GM12878 (cell line): ENCODE results near the gene SLC3A2. TPM values are rescaled to one million over a fixed set of nuclear protein-coding genes. Genes with fewer than 3 reads are reported as not detected.

ENCODE experiments used
- ATAC-seq: fragments of 200-7000 bp; cut with Tn5 transposase; 3 replicates; pipeline ENCODE4 v1.9.1; 2020; ENCODE audit warnings: mild to moderate bottlenecking, moderate library complexity
- Bru-seq: library from RNA; stranded (reverse); fragments of 400-500 nt; gene quantifications from one replicate; lab custom pipeline; 2021; lab: Mats Ljungman, UMichigan
- BruChase-seq, 2 experiments: library from RNA; stranded (reverse); fragments of 400-500 nt; gene quantifications; one replicate each; lab custom pipeline; 2021; lab: Mats Ljungman, UMichigan
- BruUV-seq: library from RNA; stranded (reverse); fragments of 400-500 nt; replicated peaks from 2 replicates; lab custom pipeline; 2021; lab: Mats Ljungman, UMichigan
- CTCF ChIA-PET: fragments of 300-600 bp; sonication (Branson Sonifier 250); formaldehyde crosslinking; extraction: SDS; loops from one replicate; lab custom pipeline; 2021; ENCODE audit warnings: inconsistent platforms; lab: Yijun Ruan, JAX
- POLR2A ChIA-PET: fragments of 350-600 bp; formaldehyde crosslinking; extraction: SDS; loops from one replicate; lab custom pipeline; 2021; ENCODE audit warnings: inconsistent platforms; lab: Charles Lee
- RAD21 ChIA-PET: fragments of 300-600 bp; sonication (Branson Sonifier 250); formaldehyde crosslinking; loops from one replicate; lab custom pipeline; 2023; ENCODE audit warnings: antibody characterized with exemption; ENCODE audit not compliant: unreplicated experiment; lab: Charles Lee
- SMC1A ChIA-PET: fragments of 300-600 bp; sonication (Branson Sonifier 250); formaldehyde crosslinking; loops from one replicate; lab custom pipeline; 2023; ENCODE audit not compliant: unreplicated experiment, uncharacterized antibody; lab: Charles Lee
- DNase-seq: peaks from one replicate; pipeline ENCODE4 v3.0.0-alpha.2; 2011; ENCODE audit warnings: low read depth, low spot score
- FAIRE-seq: peaks from 3 replicates; lab custom pipeline; 2011; peaks lifted over from hg19 to GRCh38; lab: Jason Lieb, UNC
- H2AFZ ChIP-seq: 2 replicates; pipeline ENCODE4 v1.6.0; 2011; ENCODE audit warnings: low read depth, low read length, control low read depth; ENCODE audit not compliant: control insufficient read depth
- H3K27ac ChIP-seq: 2 replicates; pipeline ENCODE4 v1.5.1; 2011; ENCODE audit warnings: control low read depth; ENCODE audit not compliant: control insufficient read depth, insufficient read depth
- H3K27me3 ChIP-seq, 2 experiments: replicated peaks in 1 of 2; 2 replicates each; pipeline versions ENCODE4 v1.6.0 to v1.6.1; 2011; ENCODE audit warnings: low read length in 1 of 2; ENCODE audit not compliant: control insufficient read depth in 2 of 2, insufficient read depth in 2 of 2
- H3K36me3 ChIP-seq, 2 experiments: 2 replicates each; pipeline ENCODE4 v1.5.1; 2011; ENCODE audit warnings: low read length in 1 of 2; ENCODE audit not compliant: control insufficient read depth in 2 of 2, insufficient read depth in 2 of 2
- H3K4me1 ChIP-seq: 2 replicates; pipeline ENCODE4 v1.6.1; 2011; ENCODE audit warnings: mild to moderate bottlenecking, low read length, moderate library complexity, mixed read lengths; ENCODE audit not compliant: control insufficient read depth, insufficient read depth
- H3K4me2 ChIP-seq: 2 replicates; pipeline ENCODE4 v1.6.0; 2011; ENCODE audit warnings: control low read depth; ENCODE audit not compliant: control insufficient read depth, insufficient read depth
- H3K4me3 ChIP-seq: fragments of 200-600 bp; sonication (generic); 2 replicates; pipeline ENCODE4 v1.5.1; 2016
- H3K79me2 ChIP-seq: 2 replicates; pipeline ENCODE4 v1.6.0; 2011; ENCODE audit warnings: low read length; ENCODE audit not compliant: control insufficient read depth, insufficient read depth
- H3K9ac ChIP-seq: 2 replicates; pipeline ENCODE4 v1.8.0; 2011; ENCODE audit warnings: low read length, control low read depth, mixed read lengths; ENCODE audit not compliant: control insufficient read depth, insufficient read depth
- H3K9me3 ChIP-seq: replicated peaks from 3 replicates; pipeline ENCODE4 v1.5.1; 2011; ENCODE audit warnings: mild to moderate bottlenecking, low read length; ENCODE audit not compliant: control insufficient read depth, insufficient read depth
- H4K20me1 ChIP-seq: 2 replicates; pipeline ENCODE4 v1.6.0; 2011; ENCODE audit not compliant: control insufficient read depth, insufficient read depth
- ETV6 ChIP-seq, 2 experiments: fragments of 450-650 bp in 1 of 2; IDR thresholded peaks in 1 of 2; conservative IDR thresholded peaks in 1 of 2; 2 replicates each; pipeline ENCODE4 v1.6.1; 2014; ENCODE audit warnings: antibody characterized with exemption in 1 of 2, borderline replicate concordance in 1 of 2, low read depth in 1 of 2, mild to moderate bottlenecking in 1 of 2, moderate library complexity in 1 of 2
- IKZF2 ChIP-seq, 2 experiments: fragments of 450-650 bp; IDR thresholded peaks; 2 replicates each; pipeline ENCODE4 v1.6.1; 2017; ENCODE audit warnings: mild to moderate bottlenecking in 2 of 2, moderate library complexity in 2 of 2
- JUND ChIP-seq: IDR thresholded peaks from 2 replicates; pipeline ENCODE4 v1.6.1; 2012; ENCODE audit warnings: low read depth, mild to moderate bottlenecking, low read length, improper control_type of control experiment, moderate library complexity
- PAX5 ChIP-seq: IDR thresholded peaks from 2 replicates; pipeline ENCODE4 v1.6.1; 2011; ENCODE audit warnings: low read depth, low read length, borderline replicate concordance
- RBBP5 ChIP-seq: fragments of 200-600 bp; sonication (generic); conservative IDR thresholded peaks from 2 replicates; pipeline ENCODE4 v1.6.1; 2016
- RCOR1 ChIP-seq: conservative IDR thresholded peaks from 2 replicates; pipeline ENCODE4 v1.6.1; 2012; ENCODE audit warnings: low read depth, low read length, improper control_type of control experiment
- STAT3 ChIP-seq: IDR thresholded peaks from 2 replicates; pipeline ENCODE4 v1.6.1; 2011; ENCODE audit warnings: low read depth, low read length, improper control_type of control experiment
- WGBS: methylation state at CpG from one replicate; pipeline ENCODE4 v1.1.6; 2016; ENCODE audit warnings: low lambda C conversion rate; ENCODE audit not compliant: insufficient replicate concordance, insufficient coverage; ENCODE audit errors: missing lambda C conversion rate; 5-methylcytosine and 5-hydroxymethylcytosine counted together
- in situ Hi-C: fragments of 300-500 bp; cut with MboI; formaldehyde crosslinking; loops from 9 replicates; pipeline ENCODE4 v1.14.3; 2018; ENCODE audit warnings: mixed read lengths
- intact Hi-C: fragments of 100-400 bp; cut with micrococcal nuclease; formaldehyde crosslinking; loops from one replicate; pipeline ENCODE4 v1.14.2; 2022; ENCODE audit not compliant: unreplicated experiment
- long read RNA-seq, 2 experiments: library from polyadenylated mRNA; unstranded; transcript quantifications; one replicate each; pipeline ENCODE4 v2.0.0, GENCODE V29; 2019 to 2020
- polyA minus RNA-seq, 3 experiments: library from RNA; depleted of rRNA, polyadenylated mRNA; stranded (reverse); fragments of >200 nt; gene quantifications; 2 replicates each; pipeline ENCODE4 v1.2.3, GENCODE V29; 2011
- polyA plus RNA-seq, 11 experiments: library from polyadenylated mRNA; depleted of rRNA in 4 of 11; unstranded in 6 of 11; stranded (reverse) in 5 of 11; fragments of >200 nt; fragmentation: Nextera tagmentation in 4 of 11; fragmentation: Illumina TruSeq in 1 of 11; extraction: Ambion mirVana in 4 of 11; extraction: Trizol in 1 of 11; gene quantifications; 1 replicate in 1 of 11; 2 replicates in 10 of 11; pipeline versions ENCODE4 v1.2.1 to v1.2.3, GENCODE V29; 2011 to 2016; ENCODE audit warnings: inconsistent platforms in 2 of 11, missing spikeins in 2 of 11, low read depth in 1 of 11
- total RNA-seq, 4 experiments: library from RNA; depleted of rRNA in 3 of 4; stranded (reverse); fragments of >200 nt in 3 of 4; fragmentation: Illumina TruSeq in 1 of 4; extraction: Trizol in 1 of 4; gene quantifications; 2 replicates each; pipeline versions ENCODE4 v1.2.1 to v1.2.3, GENCODE V29; 2013 to 2021
- TF ChIP-seq, protein P1 (sequence below): IDR thresholded peaks from 2 replicates; pipeline ENCODE4 v1.6.1; 2011; ENCODE audit warnings: borderline replicate concordance, low read depth, mild to moderate bottlenecking, moderate library complexity, low read length; ENCODE audit not compliant: insufficient read depth, poor library complexity, severe bottlenecking
- TF ChIP-seq, protein P2 (sequence below): fragments of 450-650 bp; formaldehyde crosslinking; IDR thresholded peaks from 2 replicates; pipeline ENCODE4 v1.4.0; 2020; ENCODE audit warnings: mild to moderate bottlenecking, moderate library complexity

SLC3A2 gene
- total RNA-seq (2013; cell fraction: nucleolus; rRNA removed), result 136 and 176 TPM in 2 replicates
- total RNA-seq (2014; rRNA removed), result 143 and 147 TPM in 2 replicates
- 72.2 and 79.6 TPM in 2 replicates for total RNA-seq (2014; rRNA removed; fragmentation: Illumina TruSeq; extraction: Trizol)
- 113 and 114 TPM in 2 replicates for total RNA-seq (2021)
- 90.7 TPM for polyA plus RNA-seq (2011; ENCODE audit: low read depth)
- polyA plus RNA-seq (2011; rRNA removed), result 127 and 134 TPM in 2 replicates
- 156 and 165 TPM in 2 replicates for polyA plus RNA-seq (2011; cell fraction: cytosol; rRNA removed)
- polyA plus RNA-seq (2011; cell fraction: nucleus; rRNA removed), result 299 and 395 TPM in 2 replicates
- 117 and 182 TPM in 2 replicates for polyA plus RNA-seq (2012)
- 79.7 and 80.9 TPM in 2 replicates for polyA plus RNA-seq (2014; fragmentation: Illumina TruSeq; extraction: Trizol)
- 10 to 100 TPM in 1 of 2 experiments, 1 to 10 TPM in 1; 6.9 to 17.0 TPM for polyA plus RNA-seq (2014; fragmentation: Nextera tagmentation; extraction: Ambion mirVana)
- polyA plus RNA-seq (2014; rRNA removed), result 98.0 and 105 TPM in 2 replicates
- polyA plus RNA-seq (2016; fragmentation: Nextera tagmentation; extraction: Ambion mirVana), result 100 to 1,000 TPM; 148 to 158 TPM
- 78.4 and 115 TPM in 2 replicates for polyA minus RNA-seq (2011; rRNA and poly(A)+ RNA removed)
- polyA minus RNA-seq (2011; cell fraction: cytosol; rRNA and poly(A)+ RNA removed), result 83.3 and 96.2 TPM in 2 replicates
- polyA minus RNA-seq (2011; cell fraction: nucleus; rRNA and poly(A)+ RNA removed), result 89.7 and 103 TPM in 2 replicates
- percentile 86 among the genes with signal in this experiment for Bru-seq, nascent RNA
- BruChase-seq, experiment 1, labeled RNA remaining after a 6-hour chase, result percentile 76 among the genes with signal in this experiment
- BruChase-seq, experiment 2, labeled RNA remaining after a 2-hour chase, result percentile 84 among the genes with signal in this experiment
- long read RNA-seq, experiment 1, transcript SLC3A2-202 (10 exons, 1,993 nt), result minor isoform, 6 of 158 reads
- long read RNA-seq, experiment 1, transcript SLC3A2-201 (9 exons, 1,904 nt), result major isoform, 95 of 158 reads
- long read RNA-seq, experiment 1, transcript SLC3A2-204 (12 exons, 2,222 nt), result minor isoform, 7 of 158 reads
- long read RNA-seq, experiment 1, transcript SLC3A2-206 (11 exons, 2,084 nt), result minor isoform, 26 of 158 reads
- long read RNA-seq, experiment 1, partial matches to known transcripts, result 1 of 158 reads
- long read RNA-seq, experiment 1, other reads (novel, unspliced or antisense), result 18 of 158 reads
- long read RNA-seq, experiment 2, transcript SLC3A2-204 (12 exons, 2,222 nt), result minor isoform, 14 of 203 reads
- long read RNA-seq, experiment 2, transcript SLC3A2-201 (9 exons, 1,904 nt), result major isoform, 110 of 203 reads
- long read RNA-seq, experiment 2, transcript SLC3A2-208 (8 exons, 1,486 nt), result minor isoform, 11 of 203 reads
- long read RNA-seq, experiment 2, transcript SLC3A2-206 (11 exons, 2,084 nt), result minor isoform, 29 of 203 reads
- long read RNA-seq, experiment 2, partial matches to known transcripts, result 6 of 203 reads
- long read RNA-seq, experiment 2, other reads (novel, unspliced or antisense), result 25 of 203 reads

DNA sequence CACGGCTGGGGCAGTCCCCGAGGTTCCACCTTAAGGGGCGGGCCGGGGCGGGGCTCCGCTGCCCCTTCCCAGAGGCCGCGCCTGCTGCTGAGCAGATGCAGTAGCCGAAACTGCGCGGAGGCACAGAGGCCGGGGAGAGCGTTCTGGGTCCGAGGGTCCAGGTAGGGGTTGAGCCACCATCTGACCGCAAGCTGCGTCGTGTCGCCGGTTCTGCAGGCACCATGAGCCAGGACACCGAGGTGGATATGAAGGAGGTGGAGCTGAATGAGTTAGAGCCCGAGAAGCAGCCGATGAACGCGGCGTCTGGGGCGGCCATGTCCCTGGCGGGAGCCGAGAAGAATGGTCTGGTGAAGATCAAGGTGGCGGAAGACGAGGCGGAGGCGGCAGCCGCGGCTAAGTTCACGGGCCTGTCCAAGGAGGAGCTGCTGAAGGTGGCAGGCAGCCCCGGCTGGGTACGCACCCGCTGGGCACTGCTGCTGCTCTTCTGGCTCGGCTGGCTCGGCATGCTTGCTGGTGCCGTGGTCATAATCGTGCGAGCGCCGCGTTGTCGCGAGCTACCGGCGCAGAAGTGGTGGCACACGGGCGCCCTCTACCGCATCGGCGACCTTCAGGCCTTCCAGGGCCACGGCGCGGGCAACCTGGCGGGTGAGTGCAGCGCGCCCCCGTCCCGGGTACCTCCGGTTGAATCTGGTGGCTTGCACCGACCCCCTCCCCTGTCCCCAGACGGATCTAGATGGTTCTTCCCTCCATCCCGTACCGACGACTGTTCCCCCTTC, at the start of gene SLC3A2:
Gene SLC3A2 (plus strand): TSS at position 94 of the 776 bp plus-strand sequence. CDS start 128 bp downstream, at position 222.
- Histone ChIP-seq H3K4me1 (peaks cover 15% of the 10 kb centered on the region), H3K4me2 (peak within 1 kb of the TSS; percentile 98), H3K4me3 (peak within 1 kb of the TSS; percentile 91), H3K9me3 (no peaks in the 10 kb centered on the region), H3K9ac (peak within 1 kb of the TSS; percentile 96), H3K27ac (peak within 1 kb of the TSS; percentile 95), H3K27me3 (no peaks in the 10 kb centered on the region), H2AFZ (peak within 1 kb of the TSS; percentile 78), H3K79me2 (peaks cover 49% of the 10 kb centered on the region), H3K36me3 (peaks cover 20 to 25% of the 10 kb centered on the region in 2 experiments), H4K20me1 (no peaks in the 10 kb centered on the region)
- ChIA-PET SMC1A (interaction anchor here (1.0 to 2.0 kb wide), 8 partner anchors 19 to 200 kb away, joined by 3 to 9 read pairs (median 4); partner anchors contain the start of genes HNRNPUL2, TMEM179B and TTC9C), POLR2A (interaction anchor here (0.6 to 4.4 kb wide), 12 partner anchors 20 to 209 kb away, joined by 3 to 41 read pairs (median 6); partner anchors contain the start of genes HNRNPUL2, LBHD1, TMEM179B and UQCC3), CTCF (interaction anchor here (0.5 to 5.7 kb wide), 16 partner anchors 11 to 289 kb away, joined by 3 to 38 read pairs (median 3); partner anchors contain the start of genes TMEM179B, TMEM223 and TUT1), RAD21 (interaction anchor here (0.7 to 2.8 kb wide), 15 partner anchors 15 to 289 kb away, joined by 3 to 18 read pairs (median 3); partner anchors contain the start of genes C11orf98, CSKMT, STX5 and TMEM179B)
- peak; percentile 81 for FAIRE-seq
- 1% methylated on average over 62 of the region's 69 CpGs for WGBS
- BruUV-seq, result TSS peak; percentile 95
- in situ Hi-C loops (no loop called here), intact Hi-C loops (loop anchor here (2.0 to 5.0 kb wide), 2 partner anchors 40 to 94 kb away; partner anchors contain the start of gene TMEM179B)
- peak; percentile 47 for DNase-seq
- ATAC-seq, result peak; percentile 92
- TF ChIP-seq JUND (no peak), STAT3 (no peak), PAX5 (no peak), RCOR1 (0 out of 2 replicates have a peak, but pooled peaks have one; percentile 18), RBBP5 (no peak), ETV6 (conservative IDR thresholded peaks at IDR 0.05 in 1 of 2, IDR thresholded peaks at IDR 0.05 in 1 of 2; ENCODE audit: borderline replicate concordance in 1 of 2, low read depth in 1 of 2) (no peak), IKZF2 (IDR thresholded peaks at IDR 0.05) (0 out of 4 replicates have a peak, but pooled peaks of 1 of the 2 experiments have one; percentile 12)
- TF ChIP-seq, protein P1, sequence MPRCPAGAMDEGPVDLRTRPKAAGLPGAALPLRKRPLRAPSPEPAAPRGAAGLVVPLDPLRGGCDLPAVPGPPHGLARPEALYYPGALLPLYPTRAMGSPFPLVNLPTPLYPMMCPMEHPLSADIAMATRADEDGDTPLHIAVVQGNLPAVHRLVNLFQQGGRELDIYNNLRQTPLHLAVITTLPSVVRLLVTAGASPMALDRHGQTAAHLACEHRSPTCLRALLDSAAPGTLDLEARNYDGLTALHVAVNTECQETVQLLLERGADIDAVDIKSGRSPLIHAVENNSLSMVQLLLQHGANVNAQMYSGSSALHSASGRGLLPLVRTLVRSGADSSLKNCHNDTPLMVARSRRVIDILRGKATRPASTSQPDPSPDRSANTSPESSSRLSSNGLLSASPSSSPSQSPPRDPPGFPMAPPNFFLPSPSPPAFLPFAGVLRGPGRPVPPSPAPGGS, result peak; percentile 65
- TF ChIP-seq, protein P2, sequence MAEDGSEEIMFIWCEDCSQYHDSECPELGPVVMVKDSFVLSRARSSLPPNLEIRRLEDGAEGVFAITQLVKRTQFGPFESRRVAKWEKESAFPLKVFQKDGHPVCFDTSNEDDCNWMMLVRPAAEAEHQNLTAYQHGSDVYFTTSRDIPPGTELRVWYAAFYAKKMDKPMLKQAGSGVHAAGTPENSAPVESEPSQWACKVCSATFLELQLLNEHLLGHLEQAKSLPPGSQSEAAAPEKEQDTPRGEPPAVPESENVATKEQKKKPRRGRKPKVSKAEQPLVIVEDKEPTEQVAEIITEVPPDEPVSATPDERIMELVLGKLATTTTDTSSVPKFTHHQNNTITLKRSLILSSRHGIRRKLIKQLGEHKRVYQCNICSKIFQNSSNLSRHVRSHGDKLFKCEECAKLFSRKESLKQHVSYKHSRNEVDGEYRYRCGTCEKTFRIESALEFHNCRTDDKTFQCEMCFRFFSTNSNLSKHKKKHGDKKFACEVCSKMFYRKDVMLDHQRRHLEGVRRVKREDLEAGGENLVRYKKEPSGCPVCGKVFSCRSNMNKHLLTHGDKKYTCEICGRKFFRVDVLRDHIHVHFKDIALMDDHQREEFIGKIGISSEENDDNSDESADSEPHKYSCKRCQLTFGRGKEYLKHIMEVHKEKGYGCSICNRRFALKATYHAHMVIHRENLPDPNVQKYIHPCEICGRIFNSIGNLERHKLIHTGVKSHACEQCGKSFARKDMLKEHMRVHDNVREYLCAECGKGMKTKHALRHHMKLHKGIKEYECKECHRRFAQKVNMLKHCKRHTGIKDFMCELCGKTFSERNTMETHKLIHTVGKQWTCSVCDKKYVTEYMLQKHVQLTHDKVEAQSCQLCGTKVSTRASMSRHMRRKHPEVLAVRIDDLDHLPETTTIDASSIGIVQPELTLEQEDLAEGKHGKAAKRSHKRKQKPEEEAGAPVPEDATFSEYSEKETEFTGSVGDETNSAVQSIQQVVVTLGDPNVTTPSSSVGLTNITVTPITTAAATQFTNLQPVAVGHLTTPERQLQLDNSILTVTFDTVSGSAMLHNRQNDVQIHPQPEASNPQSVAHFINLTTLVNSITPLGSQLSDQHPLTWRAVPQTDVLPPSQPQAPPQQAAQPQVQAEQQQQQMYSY (CRISPR knock-in tag), result no peak
